Activated naive CD8-positive, alpha-beta T cell treated with anti-CD3 and anti-CD28 coated beads, Interleukin-2, amount 50 U/mL, for 16 hours (primary cell): ENCODE measurements around the gene PTPN23.

Source experiments
- DNase-seq: peaks from one replicate; pipeline ENCODE4 v3.0.0-alpha.2; 2020; ENCODE audit warnings: low read depth, low spot score

The PTPN23 gene

DNA sequence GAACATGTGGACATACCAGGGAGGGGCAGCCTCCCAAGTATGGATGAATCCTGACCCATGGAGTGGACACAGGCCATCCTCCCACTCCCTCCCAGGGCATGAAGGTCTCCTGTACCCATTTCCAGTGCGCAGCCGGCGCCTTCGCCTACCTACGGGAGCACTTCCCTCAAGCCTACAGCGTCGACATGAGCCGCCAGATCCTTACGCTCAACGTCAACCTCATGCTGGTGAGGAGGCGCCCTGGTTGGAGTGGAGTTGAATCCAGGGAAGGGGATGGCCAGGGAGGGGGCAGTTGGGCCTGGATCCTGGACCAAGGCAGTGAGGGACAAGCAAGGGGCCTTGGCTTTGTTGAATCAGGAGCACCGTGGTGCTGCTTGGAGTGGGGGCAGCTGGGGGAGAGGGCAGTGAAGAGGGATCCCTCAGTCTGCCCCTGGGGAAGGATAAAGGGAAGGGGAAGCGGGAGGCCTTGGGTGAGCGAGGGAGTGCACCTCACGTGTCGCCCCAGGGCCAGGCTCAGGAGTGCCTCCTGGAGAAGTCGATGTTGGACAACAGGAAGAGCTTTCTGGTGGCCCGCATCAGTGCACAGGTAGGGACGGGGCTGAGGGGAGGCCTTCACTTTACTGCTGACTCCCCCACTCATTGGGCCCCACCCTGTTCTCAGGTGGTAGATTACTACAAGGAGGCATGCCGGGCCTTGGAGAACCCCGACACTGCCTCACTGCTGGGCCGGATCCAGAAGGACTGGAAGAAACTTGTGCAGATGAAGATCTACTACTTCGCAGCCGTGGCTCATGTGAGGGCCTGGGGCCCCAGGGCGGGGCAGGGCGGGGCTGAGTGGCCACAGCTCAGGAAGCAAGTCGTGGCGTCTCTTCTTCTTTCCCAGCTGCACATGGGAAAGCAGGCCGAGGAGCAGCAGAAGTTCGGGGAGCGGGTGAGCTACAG is 25.3 kb downstream of the PTPN23 start:
- DNase-seq: no peak

- no peak for DNase-seq
Measured at GRCh38 chr3:47406762-47407149, 25.9 kb downstream of the PTPN23 start.

DNA sequence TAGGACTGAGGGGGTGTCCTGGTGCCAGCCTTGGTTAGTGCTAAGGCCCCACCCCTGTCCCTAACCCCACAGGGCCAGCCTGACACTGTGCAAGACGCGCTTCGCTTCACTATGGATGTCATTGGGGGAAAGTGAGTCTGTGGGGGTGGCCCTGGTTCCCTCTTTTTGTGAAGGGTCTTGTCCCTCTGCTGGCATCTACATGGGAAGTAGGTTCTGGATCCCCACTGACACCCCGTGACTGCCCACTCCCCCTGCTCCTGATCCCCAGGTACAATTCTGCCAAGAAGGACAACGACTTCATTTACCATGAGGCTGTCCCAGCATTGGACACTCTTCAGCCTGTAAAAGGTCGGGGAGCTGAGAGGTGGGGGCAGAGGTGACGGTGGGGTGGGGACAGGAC is 26.4 kb downstream of the PTPN23 start:
- DNase-seq: no peak

- no peak for DNase-seq
Measured at GRCh38 chr3:47407896-47408838, 27.3 kb downstream of the PTPN23 start.

- DNase-seq: no peak
Measured at GRCh38 chr3:47408839-47409229, 28.0 kb downstream of the PTPN23 start.

DNA sequence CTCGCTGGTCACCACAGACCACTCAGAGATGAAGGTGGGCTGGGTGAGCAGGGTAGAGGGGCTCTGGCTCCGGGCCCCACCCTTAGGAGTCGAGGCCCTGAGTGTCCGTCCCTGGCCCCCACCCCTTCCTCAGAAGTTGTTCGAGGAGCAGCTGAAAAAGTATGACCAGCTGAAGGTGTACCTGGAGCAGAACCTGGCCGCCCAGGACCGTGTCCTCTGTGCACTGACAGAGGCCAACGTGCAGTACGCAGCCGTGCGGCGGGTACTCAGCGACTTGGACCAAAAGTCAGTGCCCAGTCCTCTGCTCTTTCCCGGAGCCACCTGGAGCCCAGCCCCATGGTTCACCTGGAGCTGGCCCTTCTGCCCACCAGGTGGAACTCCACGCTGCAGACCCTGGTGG is 28.5 kb downstream of the PTPN23 start:
- no peak for DNase-seq

GRCh38 chr3:47409688-47410416 is 29.0 kb downstream of the PTPN23 start:
- no peak for DNase-seq

DNA sequence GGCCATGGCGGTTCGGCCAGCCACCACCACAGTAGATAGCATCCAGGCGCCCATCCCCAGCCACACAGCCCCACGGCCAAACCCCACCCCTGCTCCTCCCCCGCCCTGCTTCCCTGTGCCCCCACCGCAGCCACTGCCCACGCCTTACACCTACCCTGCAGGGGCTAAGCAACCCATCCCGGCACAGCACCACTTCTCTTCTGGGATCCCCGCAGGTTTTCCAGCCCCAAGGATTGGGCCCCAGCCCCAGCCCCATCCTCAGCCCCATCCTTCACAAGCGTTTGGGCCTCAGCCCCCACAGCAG is 29.5 kb downstream of the PTPN23 start:
- DNase-seq: no peak

DNA sequence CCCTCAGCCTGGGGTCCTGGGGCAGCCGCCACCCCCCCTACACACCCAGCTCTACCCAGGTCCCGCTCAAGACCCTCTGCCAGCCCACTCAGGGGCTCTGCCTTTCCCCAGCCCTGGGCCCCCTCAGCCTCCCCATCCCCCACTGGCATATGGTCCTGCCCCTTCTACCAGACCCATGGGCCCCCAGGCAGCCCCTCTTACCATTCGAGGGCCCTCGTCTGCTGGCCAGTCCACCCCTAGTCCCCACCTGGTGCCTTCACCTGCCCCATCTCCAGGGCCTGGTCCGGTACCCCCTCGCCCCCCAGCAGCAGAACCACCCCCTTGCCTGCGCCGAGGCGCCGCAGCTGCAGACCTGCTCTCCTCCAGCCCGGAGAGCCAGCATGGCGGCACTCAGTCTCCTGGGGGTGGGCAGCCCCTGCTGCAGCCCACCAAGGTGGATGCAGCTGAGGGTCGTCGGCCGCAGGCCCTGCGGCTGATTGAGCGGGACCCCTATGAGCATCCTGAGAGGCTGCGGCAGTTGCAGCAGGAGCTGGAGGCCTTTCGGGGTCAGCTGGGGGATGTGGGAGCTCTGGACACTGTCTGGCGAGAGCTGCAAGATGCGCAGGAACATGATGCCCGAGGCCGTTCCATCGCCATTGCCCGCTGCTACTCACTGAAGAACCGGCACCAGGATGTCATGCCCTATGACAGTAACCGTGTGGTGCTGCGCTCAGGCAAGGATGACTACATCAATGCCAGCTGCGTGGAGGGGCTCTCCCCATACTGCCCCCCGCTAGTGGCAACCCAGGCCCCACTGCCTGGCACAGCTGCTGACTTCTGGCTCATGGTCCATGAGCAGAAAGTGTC is 30.2 kb downstream of the PTPN23 start:
- DNase-seq: no peak

DNA sequence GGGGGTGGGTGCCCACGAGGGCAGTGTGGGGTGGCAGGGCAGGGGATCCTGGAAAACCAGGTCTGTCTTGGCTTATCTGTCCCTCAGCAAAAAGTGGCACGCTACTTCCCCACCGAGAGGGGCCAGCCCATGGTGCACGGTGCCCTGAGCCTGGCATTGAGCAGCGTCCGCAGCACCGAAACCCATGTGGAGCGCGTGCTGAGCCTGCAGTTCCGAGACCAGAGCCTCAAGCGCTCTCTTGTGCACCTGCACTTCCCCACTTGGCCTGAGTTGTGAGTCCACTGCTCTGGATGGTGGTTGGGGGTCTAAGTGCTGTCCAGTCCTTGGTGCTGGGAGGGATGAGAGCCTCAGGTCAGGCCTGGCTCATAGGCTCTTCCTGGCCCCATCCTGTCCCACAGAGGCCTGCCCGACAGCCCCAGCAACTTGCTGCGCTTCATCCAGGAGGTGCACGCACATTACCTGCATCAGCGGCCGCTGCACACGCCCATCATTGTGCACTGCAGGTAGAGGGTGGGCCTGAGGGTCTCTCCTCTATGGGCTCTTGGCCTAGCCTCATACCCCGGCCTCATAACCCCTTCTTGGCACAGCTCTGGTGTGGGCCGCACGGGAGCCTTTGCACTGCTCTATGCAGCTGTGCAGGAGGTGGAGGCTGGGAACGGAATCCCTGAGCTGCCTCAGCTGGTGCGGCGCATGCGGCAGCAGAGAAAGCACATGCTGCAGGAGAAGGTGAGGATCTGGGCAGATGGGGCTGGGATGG is 31.1 kb downstream of the PTPN23 start:
- DNase-seq: no peak

- no peak for DNase-seq
Measured at GRCh38 chr3:47412453-47412756, 31.6 kb downstream of the PTPN23 start.

GRCh38 chr3:47412842-47413520 is 32.2 kb downstream of the PTPN23 start:
- no peak for DNase-seq

DNA sequence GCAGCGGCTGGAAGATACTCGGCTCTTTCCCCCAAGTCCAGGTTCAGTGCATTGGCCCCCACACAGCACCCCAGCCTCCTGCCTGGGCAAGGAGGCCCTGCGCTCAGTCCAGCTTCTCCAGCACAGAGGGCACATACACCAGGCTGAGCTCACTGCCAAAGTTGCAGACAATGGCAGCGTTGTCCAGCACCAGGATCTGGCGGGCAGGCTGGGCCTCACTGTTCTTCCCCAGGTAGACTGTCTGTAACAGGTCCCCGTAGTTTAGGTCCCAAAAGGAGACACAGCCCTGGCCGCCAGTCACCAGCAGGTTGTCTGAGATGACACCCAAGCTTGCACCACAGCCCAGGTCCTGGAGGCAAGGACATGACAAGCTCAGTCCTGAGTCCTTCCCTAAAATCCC is 32.9 kb downstream of the PTPN23 start:
- DNase-seq: no peak

- no peak for DNase-seq
Measured at GRCh38 chr3:47414161-47414564, 33.3 kb downstream of the PTPN23 start.

GRCh38 chr3:47414666-47415587 is 34.1 kb downstream of the PTPN23 start:
- no peak for DNase-seq

- DNase-seq: no peak
Measured at GRCh38 chr3:47416041-47416440, 35.2 kb downstream of the PTPN23 start.

GRCh38 chr3:47418167-47419082 is 37.6 kb downstream of the PTPN23 start:
- no peak for DNase-seq
